NOMO-1 treated with DMSO at 0.1 percent for 48 hours (cell line): Measurements from ENCODE around the gene ZSWIM2.
"Not testable (repeated sequence)": the region's sequence is repeated elsewhere in the genome, so short reads cannot be mapped to it uniquely, and the experiment has no call there.

Experiments
- DNase-seq: peaks from one replicate; lab custom pipeline; 2025; ENCODE audit not compliant: unreplicated experiment; lab: John Stamatoyannopoulos, UW

The ZSWIM2 gene

DNA sequence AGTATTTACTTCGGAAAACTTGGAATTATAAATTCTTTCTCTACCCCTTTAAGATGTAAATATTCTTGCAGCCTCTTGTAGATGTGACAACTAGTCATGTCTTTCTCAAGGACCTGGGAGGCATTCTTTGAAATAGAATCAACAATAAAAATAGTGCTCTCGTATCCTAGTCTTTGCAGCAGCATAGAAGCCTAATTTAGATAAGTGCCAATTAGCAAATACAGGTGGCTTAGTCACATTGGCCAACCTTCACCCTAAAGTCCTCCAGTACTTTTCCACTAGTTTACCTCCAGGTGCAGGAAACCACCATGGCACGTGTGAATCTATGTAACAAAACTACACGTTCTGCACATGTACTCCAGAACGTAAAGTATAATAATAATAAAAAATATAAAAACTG is 3.5 kb upstream of the ZSWIM2 start:
- no peak for DNase-seq

- no peak for DNase-seq
Measured at GRCh38 chr2:186842373-186842772, 6.6 kb downstream of the ZSWIM2 start.

GRCh38 chr2:186841940-186842339 is 7.0 kb downstream of the ZSWIM2 start:
- DNase-seq: no peak

GRCh38 chr2:186835628-186836027 is 13.3 kb downstream of the ZSWIM2 start:
- no peak for DNase-seq

- no peak for DNase-seq
Measured at GRCh38 chr2:186827862-186828492, 21.0 kb downstream of the ZSWIM2 start.

- DNase-seq: no peak
Measured at GRCh38 chr2:186827411-186827810, 21.6 kb downstream of the ZSWIM2 start.

DNA sequence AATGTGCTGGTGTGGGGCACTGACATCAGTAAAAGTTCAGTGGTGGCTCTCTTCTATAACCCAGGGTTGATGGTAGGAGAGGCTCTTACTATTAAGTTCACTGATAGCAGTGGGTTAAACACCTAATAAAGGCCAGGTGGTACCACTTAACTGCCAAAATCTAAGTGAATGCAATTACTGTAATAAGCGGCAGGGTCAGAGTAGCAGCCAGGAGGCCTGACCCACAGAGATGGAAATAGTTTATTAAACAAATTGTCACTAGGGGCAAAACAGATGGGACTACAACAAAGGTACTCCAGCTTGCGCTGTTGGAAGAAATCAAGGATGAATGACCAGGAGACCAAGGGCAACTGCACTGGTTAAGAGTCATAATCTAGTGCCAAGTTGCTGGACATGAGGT is 26.6 kb downstream of the ZSWIM2 start:
- DNase-seq: no peak

DNA sequence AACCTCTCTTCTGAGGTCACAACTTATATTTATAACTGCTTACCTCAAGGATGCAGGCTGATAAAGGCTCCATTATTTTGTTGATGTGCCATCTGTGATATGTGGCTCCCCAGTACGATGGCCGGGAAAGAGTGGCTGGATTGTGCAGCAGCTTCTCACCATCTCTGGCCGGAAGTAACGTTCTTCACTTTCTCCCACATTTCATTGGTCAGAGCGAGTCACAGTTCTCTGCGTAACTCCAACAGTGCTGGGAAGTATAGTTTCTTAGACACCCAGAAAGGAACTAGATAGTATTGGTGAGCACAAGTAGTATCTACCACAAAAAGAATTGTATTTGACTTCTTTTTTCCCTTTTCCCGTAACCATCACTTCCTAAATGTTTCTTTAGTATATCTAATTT is 28.7 kb downstream of the ZSWIM2 start:
- DNase-seq: no peak

DNA sequence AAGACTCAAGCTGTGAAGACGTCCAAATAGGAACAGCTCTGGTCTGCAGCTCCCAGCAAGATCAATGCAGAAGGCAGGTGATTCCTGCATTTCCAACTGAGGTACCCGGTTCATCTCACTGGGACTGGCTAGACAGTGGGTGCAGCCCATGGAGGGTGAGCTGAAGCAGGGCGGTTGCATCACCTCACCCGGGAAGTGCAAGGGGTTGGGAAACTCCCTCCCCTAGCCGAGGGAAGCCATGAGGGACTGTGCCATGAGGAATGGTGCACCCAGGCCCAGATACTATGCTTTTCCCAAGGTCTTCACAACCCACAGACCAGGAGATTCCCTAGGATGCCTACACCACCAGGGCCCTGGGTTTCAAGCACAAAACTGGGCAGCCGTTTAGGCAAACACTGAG is 37.2 kb downstream of the ZSWIM2 start:
- DNase-seq: not testable (repeated sequence)

GRCh38 chr2:186806591-186806990 is 42.4 kb downstream of the ZSWIM2 start:
- no peak for DNase-seq

- DNase-seq: not testable (repeated sequence)
Measured at GRCh38 chr2:186798604-186799003, 50.4 kb downstream of the ZSWIM2 start.

DNA sequence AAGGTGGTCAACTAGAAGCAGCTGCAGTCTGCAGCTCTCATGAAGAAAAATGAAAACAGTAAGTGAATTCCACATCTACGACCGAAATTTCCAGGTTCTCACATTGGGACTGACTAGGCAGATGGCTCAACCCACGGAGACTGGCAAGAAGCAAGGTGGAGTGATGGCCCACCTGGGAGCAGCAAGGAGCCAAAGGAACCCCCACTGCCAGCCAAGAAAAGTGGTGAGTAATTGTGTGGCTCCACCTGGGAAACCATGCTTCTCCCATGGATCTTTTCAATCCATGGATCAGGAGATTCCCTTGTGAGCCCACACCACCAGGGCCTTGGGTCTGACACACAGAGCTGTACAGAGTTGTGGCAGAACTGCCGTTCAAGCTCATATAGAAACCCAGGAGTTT is 64.0 kb downstream of the ZSWIM2 start:
- DNase-seq: no peak

DNA sequence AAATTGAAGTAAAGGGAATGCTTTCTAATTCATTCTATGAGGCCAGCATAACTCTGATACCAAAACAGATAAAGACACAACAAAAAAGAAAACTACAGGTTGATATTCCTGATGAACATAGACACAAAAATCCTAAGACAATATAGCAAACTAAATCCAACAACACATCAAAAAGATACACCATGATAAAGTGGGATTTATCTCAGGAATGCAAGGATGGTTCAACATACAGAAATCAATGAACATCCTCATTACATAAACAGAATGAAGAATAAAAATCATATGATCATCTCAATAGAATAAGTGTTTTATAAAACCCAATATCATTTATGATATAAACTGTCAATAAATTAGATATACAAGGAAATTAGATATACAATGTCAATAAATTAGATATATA is 65.7 kb downstream of the ZSWIM2 start:
- DNase-seq: no peak

GRCh38 chr2:186780701-186781316 is 68.2 kb downstream of the ZSWIM2 start:
- no peak for DNase-seq
